Uterus (tissue), 2 donors: ENCODE results near the gene RPL7L1.

Experiments
- CTCF ChIP-seq, 4 experiments: fragments of 200-600 bp in 2 of 4; fragments of 450-650 bp in 2 of 4; sonication (generic) in 2 of 4; IDR thresholded peaks; one replicate each; pipeline ENCODE4 v1.5.1; 2016 to 2019; ENCODE audit warnings: antibody characterized with exemption in 4 of 4, mild to moderate bottlenecking in 2 of 4, moderate library complexity in 1 of 4
- POLR2A ChIP-seq, 2 donors: fragments of 450-650 bp; IDR thresholded peaks; one replicate each; pipeline ENCODE4 v1.6.1; 2016; ENCODE audit warnings: antibody characterized with exemption in 2 of 2, mild to moderate bottlenecking in 1 of 2, moderate library complexity in 1 of 2

GRCh38 chr6:42923666-42924065, 44.2 kb downstream of the RPL7L1 start:
- TF ChIP-seq CTCF (IDR thresholded peaks at IDR 0.05) (no peak), POLR2A (IDR thresholded peaks at IDR 0.05) (no peak)
